Stimulated activated CD8-positive, alpha-beta memory T cell treated with anti-CD3 and anti-CD28 coated beads, Interleukin-7, amount 100 ng/mL, for 48 hours (primary cell): ENCODE data around the gene PTPRE.

Source experiments
- DNase-seq, 2 donors: peaks; one replicate each; pipeline ENCODE4 v3.0.0-alpha.2; 2020; ENCODE audit warnings: low read depth in 1 of 2; ENCODE audit errors: extremely low read depth in 1 of 2

The PTPRE gene

GRCh38 chr10:127949831-127950230 lies 42.9 kb downstream of the PTPRE start:
- no peak for DNase-seq

- DNase-seq: no peak
These were observed 45.1 kb downstream of the PTPRE start for GRCh38 chr10:127951861-127952574.

GRCh38 chr10:127952575-127952869 lies 45.6 kb downstream of the PTPRE start:
- no peak for DNase-seq

- DNase-seq: no peak
These were observed 46.0 kb downstream of the PTPRE start for GRCh38 chr10:127952918-127953317.

- no peak for DNase-seq
These were observed 47.0 kb downstream of the PTPRE start for GRCh38 chr10:127953876-127954275.

GRCh38 chr10:127959428-127959827 lies 52.5 kb downstream of the PTPRE start:
- no peak for DNase-seq

- no peak for DNase-seq
These were observed 54.2 kb downstream of the PTPRE start for GRCh38 chr10:127961071-127961470.

GRCh38 chr10:127962205-127962604 lies 55.3 kb downstream of the PTPRE start:
- DNase-seq: no peak

GRCh38 chr10:127963136-127963535 lies 56.2 kb downstream of the PTPRE start:
- DNase-seq: no peak

- no peak for DNase-seq
These were observed 57.7 kb downstream of the PTPRE start for GRCh38 chr10:127964621-127965020.

GRCh38 chr10:127966875-127967274 lies 60.0 kb downstream of the PTPRE start:
- DNase-seq: no peak

- DNase-seq: no peak
These were observed 61.1 kb downstream of the PTPRE start for GRCh38 chr10:127968027-127968441.

- no peak for DNase-seq
These were observed 61.8 kb downstream of the PTPRE start for GRCh38 chr10:127968659-127969058.

- DNase-seq: no peak
These were observed 64.4 kb downstream of the PTPRE start for GRCh38 chr10:127971101-127971946.

GRCh38 chr10:127971963-127972615 lies 65.2 kb downstream of the PTPRE start:
- no peak for DNase-seq

GRCh38 chr10:127972751-127973357 lies 66.0 kb downstream of the PTPRE start:
- DNase-seq: no peak

- DNase-seq: no peak
These were observed 66.9 kb downstream of the PTPRE start for GRCh38 chr10:127973791-127974311.

- DNase-seq: no peak
These were observed 68.0 kb downstream of the PTPRE start for GRCh38 chr10:127974911-127975310.

GRCh38 chr10:127976286-127976685 lies 69.4 kb downstream of the PTPRE start:
- no peak for DNase-seq

- DNase-seq: no peak
These were observed 69.9 kb downstream of the PTPRE start for GRCh38 chr10:127976701-127977356.
